Heart left ventricle (tissue), 16 donors: ENCODE measurements around the gene SHTN1. TPM values are rescaled to one million over a fixed set of nuclear protein-coding genes. Genes with fewer than 3 reads are reported as not detected.

Experiments
- ATAC-seq, 4 donors: fragments of 200-7000 bp; cut with Tn5 transposase; one replicate each; pipeline ENCODE4 v1.9.1; 2020 to 2022; ENCODE audit warnings: moderate library complexity in 4 of 4, mild to moderate bottlenecking in 3 of 4, moderate number of reproducible peaks in 1 of 4
- DNase-seq, 5 donors: peaks; one replicate each; pipeline ENCODE4 v3.0.0-alpha.2; 2020
- H3K27ac ChIP-seq, 12 donors: fragments of 200-600 bp; sonication (generic) in 4 of 12; one replicate each; pipeline versions ENCODE4 v1.5.0 to v1.8.0; 2016 to 2022; ENCODE audit warnings: mild to moderate bottlenecking in 2 of 12
- H3K27me3 ChIP-seq, 9 donors: fragments of 200-600 bp; sonication (generic) in 2 of 9; one replicate each; pipeline versions ENCODE4 v1.5.1 to v1.8.0; 2016 to 2022; ENCODE audit warnings: mild to moderate bottlenecking in 3 of 9
- H3K36me3 ChIP-seq, 9 donors: fragments of 200-600 bp; sonication (generic) in 2 of 9; one replicate each; pipeline versions ENCODE4 v1.5.0 to v1.8.0; 2018 to 2022; ENCODE audit warnings: mild to moderate bottlenecking in 2 of 9
- H3K4me1 ChIP-seq, 12 donors: fragments of 200-600 bp; sonication (generic) in 4 of 12; one replicate each; pipeline versions ENCODE4 v1.5.0 to v1.8.0; 2016 to 2022; ENCODE audit warnings: mild to moderate bottlenecking in 3 of 12
- H3K4me3 ChIP-seq, 12 donors: fragments of 200-600 bp; sonication (generic) in 4 of 12; one replicate each; pipeline versions ENCODE4 v1.5.0 to v1.8.0; 2017 to 2022; ENCODE audit warnings: mild to moderate bottlenecking in 9 of 12, moderate library complexity in 4 of 12
- H3K9me3 ChIP-seq, 12 donors: fragments of 200-600 bp; sonication (generic) in 4 of 12; one replicate each; pipeline versions ENCODE4 v1.5.0 to v1.8.0; 2016 to 2022; ENCODE audit warnings: mild to moderate bottlenecking in 1 of 12
- CTCF ChIP-seq, 12 donors: fragments of 200-600 bp; sonication (generic) in 4 of 12; IDR thresholded peaks; one replicate each; pipeline versions ENCODE4 v1.5.0 to v1.8.0; 2018 to 2022; ENCODE audit warnings: antibody characterized with exemption in 12 of 12, mild to moderate bottlenecking in 5 of 12
- POLR2A ChIP-seq, 2 donors: fragments of 450-650 bp; IDR thresholded peaks; one replicate each; pipeline ENCODE4 v1.6.1; 2017; ENCODE audit warnings: antibody characterized with exemption in 2 of 2, mild to moderate bottlenecking in 2 of 2, moderate library complexity in 2 of 2
- WGBS, 4 donors: extraction: QIAGEN DNeasy Blood & Tissue Kit in 2 of 4; methylation state at CpG; one replicate each; pipeline versions ENCODE4 v1.1.5 to v1.1.7; 2013 to 2018; 5-methylcytosine and 5-hydroxymethylcytosine counted together
- intact Hi-C, 10 donors: fragments of 100-400 bp; cut with DNase I; formaldehyde crosslinking; loops; one replicate each; pipeline versions ENCODE4 v1.11.1 to v1.14.2; 2022
- polyA plus RNA-seq, 2 donors: library from polyadenylated mRNA; stranded (reverse); fragments of 200-250 nt; gene quantifications; one replicate each; pipeline ENCODE4 v1.2.3, GENCODE V29; 2013
- total RNA-seq, 9 donors: library from RNA; depleted of rRNA in 2 of 9; stranded (reverse); fragments of >200 nt in 2 of 9; fragmentation: NEBNext Ultra II Directional in 3 of 9; extraction: Animal tissue kit (Norgen Biotek cat#: 25700) in 3 of 9; gene quantifications; one replicate each; pipeline versions ENCODE4 v1.1.0 to v1.2.4, GENCODE V29; 2016 to 2023
- donor health status: ischemic (EF 13 %, LVEDD 7.1; RV severe dilation, severe dysfunction).
- donor health status: healthy with polysubstance abuse.
- donor health status: DM: no; HTN: yes; CAD: no.
- donor health status: DM: no; HTN: no; CAD: no.
- donor health status: ischemic (EF 25% LVEDD 6.9; RV normal size, moderate dysfunction).
- donor health status: ischemic (EF 25% LVEDD 5.7; RV mildly dilated, moderate dysfunction).
- donor health status: healthy.
- donor health status: DM: yes; HTN: yes; CAD: no.
- donor health status: ischemic (EF 35%, LVEDD 5.7; RV mildly dilated, moderate dysfunction).
- donor health status: nonischemic (EF 11% LVEDD 7.7; RV severe dilation, severe dysfunction).
- donor health status: DM: yes; HTN: yes; CAD: no.
- donor health status: PGD.
- donor health status: ischemic (EF 29% LVEDD 5.4; RV normal size, mild dysfunction).
- donor health status: nonischemic (EF 23%, LVEDD 6.1; RV moderate dilation, normal function).

SHTN1 gene
- total and polyA plus RNA-seq, 11 donors, result 1.2 to 16.5 (median 2.5) TPM

- WGBS, 4 donors, result 80 to 91% (median 89%) methylated on average over 3 of the region's 3 CpGs
- H3K36me3 ChIP-seq, result peaks cover 0 to 15% (median 0%) of the 10 kb centered on the region in 9 donors
- H3K9me3 ChIP-seq, result no peaks in the 10 kb centered on the region
- intact Hi-C loops, result no loop called here
- no peak overlapping the region for H3K4me3 ChIP-seq
- H3K27ac ChIP-seq, result no peak overlapping the region
- ATAC-seq (no peak), DNase-seq (no peak)
- TF ChIP-seq POLR2A (IDR thresholded peaks at IDR 0.05), result no peak
- no peak for TF ChIP-seq CTCF (IDR thresholded peaks at IDR 0.05)
- H3K27me3 ChIP-seq, result no peaks in the 10 kb centered on the region
- H3K4me1 ChIP-seq, result no peaks in the 10 kb centered on the region
These were observed 79.9 kb downstream of the SHTN1 start for GRCh38 chr10:116925056-116925455.

GRCh38 chr10:116919706-116920105 lies 85.3 kb downstream of the SHTN1 start:
- H3K27ac ChIP-seq, result no peak overlapping the region
- H3K27me3 ChIP-seq, result no peaks in the 10 kb centered on the region
- intact Hi-C loops, result no loop called here
- no peak for DNase-seq
- no peaks in the 10 kb centered on the region for H3K4me1 ChIP-seq
- no peak for TF ChIP-seq POLR2A (IDR thresholded peaks at IDR 0.05)
- no peak for TF ChIP-seq CTCF (IDR thresholded peaks at IDR 0.05)
- 46 to 90% (median 48%) methylated on average over 1 to 2 of the region's 2 CpGs for WGBS, 4 donors
- no peaks in the 10 kb centered on the region for H3K9me3 ChIP-seq
- H3K4me3 ChIP-seq, result no peak overlapping the region
- no peak for ATAC-seq
- peaks cover 0 to 4% (median 0%) of the 10 kb centered on the region in 9 donors for H3K36me3 ChIP-seq

GRCh38 chr10:116919164-116919563 lies 85.8 kb downstream of the SHTN1 start:
- 86 to 98% (median 92%) methylated on average over 2 of the region's 2 CpGs for WGBS, 4 donors
- no peak overlapping the region for H3K27ac ChIP-seq
- intact Hi-C loops, result no loop called here
- ATAC-seq (no peak), DNase-seq (no peak)
- TF ChIP-seq POLR2A (IDR thresholded peaks at IDR 0.05), result no peak
- TF ChIP-seq CTCF (IDR thresholded peaks at IDR 0.05), result no peak
- no peaks in the 10 kb centered on the region for H3K27me3 ChIP-seq
- H3K4me3 ChIP-seq, result no peak overlapping the region
- H3K36me3 ChIP-seq, result peaks cover 0 to 4% (median 0%) of the 10 kb centered on the region in 9 donors
- no peaks in the 10 kb centered on the region for H3K4me1 ChIP-seq
- H3K9me3 ChIP-seq, result no peaks in the 10 kb centered on the region

- DNase-seq (no peak), ATAC-seq (no peak)
- no peaks in the 10 kb centered on the region for H3K4me1 ChIP-seq
- WGBS, 4 donors, result 93 to 96% (median 95%) methylated on average over 2 of the region's 2 CpGs
- intact Hi-C loops, result no loop called here
- H3K36me3 ChIP-seq, result peaks cover 0 to 4% (median 0%) of the 10 kb centered on the region in 9 donors
- no peaks in the 10 kb centered on the region for H3K27me3 ChIP-seq
- TF ChIP-seq POLR2A (IDR thresholded peaks at IDR 0.05) (no peak), CTCF (IDR thresholded peaks at IDR 0.05) (no peak)
- H3K9me3 ChIP-seq, result no peaks in the 10 kb centered on the region
- H3K27ac ChIP-seq, result no peak overlapping the region
- H3K4me3 ChIP-seq, result no peak overlapping the region
These were observed 86.4 kb downstream of the SHTN1 start for GRCh38 chr10:116918583-116918982.
